Measurements from ENCODE around the gene BRAT1. TPM values are rescaled to one million over a fixed set of nuclear protein-coding genes. Genes with fewer than 3 reads are reported as not detected.

Gene BRAT1
- total RNA-seq (2014; rRNA removed; shearing (Covaris generic)), result 48.8 and 51.0 TPM in 2 replicates

DNA sequence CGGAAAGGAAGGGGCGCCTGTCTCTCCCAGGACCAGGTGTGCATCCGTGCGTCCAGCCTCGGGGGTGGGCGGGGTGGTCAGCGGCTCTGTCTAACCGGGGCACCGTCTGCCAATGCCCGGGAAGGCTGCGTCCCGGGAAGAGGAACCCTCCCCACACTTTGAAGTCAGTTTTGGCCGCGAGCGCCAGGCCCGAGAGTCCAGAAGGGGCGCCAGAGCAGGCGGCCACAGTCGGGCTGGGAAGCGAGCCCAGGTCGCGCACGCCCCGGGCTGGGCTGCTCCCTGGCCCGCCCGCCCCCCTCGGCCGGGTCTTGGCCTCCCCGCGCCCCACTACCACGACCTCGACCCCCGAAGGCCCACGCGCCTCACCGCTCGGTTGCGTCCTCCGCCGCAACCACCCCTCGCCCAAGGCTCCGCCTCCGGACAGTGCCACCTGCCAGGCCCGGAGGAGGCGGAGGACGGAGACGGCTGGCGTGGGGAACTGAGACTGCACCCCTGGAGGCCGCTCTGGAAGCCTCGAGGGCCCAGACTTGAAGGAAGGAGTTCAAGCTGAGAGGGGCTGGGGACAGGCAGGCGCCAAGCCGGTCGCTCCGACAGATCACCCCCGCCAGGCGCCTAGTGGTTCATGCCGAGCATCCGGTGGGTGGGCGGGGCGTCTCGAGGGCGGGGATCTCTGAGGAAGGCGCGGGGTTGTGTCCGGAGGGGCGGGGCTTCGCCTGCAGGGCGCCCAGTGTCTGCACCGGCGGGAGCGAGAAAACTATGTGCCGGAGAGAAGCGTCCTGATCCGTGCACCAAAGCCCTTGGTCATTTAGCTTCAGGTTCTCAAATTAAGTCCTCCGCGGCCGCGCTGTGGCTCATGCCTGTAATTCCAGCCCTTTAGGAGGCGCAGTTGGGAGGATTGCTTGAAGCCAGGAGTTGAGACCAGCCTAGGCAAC lies at the start of gene BRAT1:
Gene BRAT1, minus strand, starts transcription at position 404 of the 932 bp plus-strand sequence. CDS start 1,093 bp downstream, outside the sequence.

GRCh38 chr7:2558629-2559282 lies 3.4 kb upstream of the BRAT1 start, which contains the start of gene IQCE:
Gene IQCE (plus strand): TSS chr7:2558979. CDS start chr7:2559182, 203 bp downstream.

DNA sequence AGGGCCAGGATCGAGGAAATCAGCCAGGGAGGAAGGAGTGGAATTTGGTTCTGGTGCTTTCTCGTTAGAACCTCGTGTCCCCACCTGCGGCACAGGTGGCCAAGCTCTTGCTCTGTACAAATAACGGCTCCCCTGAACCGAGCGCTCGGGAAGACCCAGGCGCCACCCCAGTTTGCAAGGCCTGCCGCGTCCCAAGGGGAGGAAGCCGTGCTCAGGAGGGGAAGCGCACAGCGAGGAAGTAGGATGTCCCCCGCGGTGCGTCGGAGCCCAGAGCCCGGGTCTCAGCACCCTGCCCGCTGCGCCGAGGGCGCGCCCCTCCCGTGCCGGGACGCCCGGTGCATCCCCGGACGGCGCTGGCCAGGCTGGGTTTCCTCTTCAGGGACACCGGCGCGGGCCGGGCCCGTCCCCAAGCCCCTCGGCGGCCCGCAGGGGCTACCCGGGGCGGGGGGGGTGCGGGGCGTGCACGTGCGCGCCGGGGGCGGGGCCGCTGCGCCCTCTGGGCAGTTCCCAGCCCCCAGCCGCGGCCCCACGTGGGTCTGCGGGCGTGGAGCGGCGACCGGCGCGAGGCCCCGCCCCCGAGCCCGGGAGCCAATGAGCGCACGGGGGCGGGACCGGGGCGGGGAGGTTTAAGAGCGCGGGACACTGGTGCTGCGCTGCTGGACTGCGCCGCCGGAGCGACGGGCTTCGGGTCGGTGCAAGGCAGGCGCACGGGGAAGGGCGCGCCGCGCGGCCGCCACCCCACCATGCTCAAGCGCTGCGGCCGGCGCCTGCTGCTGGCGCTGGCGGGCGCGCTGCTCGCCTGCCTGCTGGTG lies 36.0 kb downstream of the BRAT1 start, which contains the start of gene LFNG:
Gene LFNG, plus strand, starts transcription at position 656 of the 812 bp plus-strand sequence. Its CDS starts 88 bp downstream, at position 744.

Small RNA genes lying within 50 kb of the gene (small RNA-seq; reads per million reads assigned to genes)
- gene MIR4648, result not detected

Other genes starting within 250 kb of the BRAT1 start
- 19.4 and 25.5 TPM in 2 replicates for gene SNX8, start 241.1 kb downstream of the BRAT1 start, total RNA-seq (2014; rRNA removed; shearing (Covaris generic))
- 338 and 368 TPM in 2 replicates for gene EIF3B, start 200.7 kb downstream of the BRAT1 start, total RNA-seq (2014; rRNA removed; shearing (Covaris generic))
- 6.0 and 8.2 TPM in 2 replicates for gene CHST12, start 151.9 kb downstream of the BRAT1 start, total RNA-seq (2014; rRNA removed; shearing (Covaris generic))
- gene GRIFIN, start 79.1 kb downstream of the BRAT1 start, total RNA-seq (2014; rRNA removed; shearing (Covaris generic)), result not detected in 2 replicates
- 2.8 and 4.9 TPM in 2 replicates for gene LFNG, start 35.8 kb downstream of the BRAT1 start, total RNA-seq (2014; rRNA removed; shearing (Covaris generic))
- 9.5 and 9.8 TPM in 2 replicates for gene IQCE, start 3.5 kb upstream of the BRAT1 start, total RNA-seq (2014; rRNA removed; shearing (Covaris generic))
- 14.9 and 19.2 TPM in 2 replicates for gene TTYH3, start 76.5 kb upstream of the BRAT1 start, total RNA-seq (2014; rRNA removed; shearing (Covaris generic))
- 0.04 and 0.50 TPM in 2 replicates for gene AMZ1, start 132.7 kb upstream of the BRAT1 start, total RNA-seq (2014; rRNA removed; shearing (Covaris generic))